GM19023 (cell line): Measurements from ENCODE around the gene SLC34A3.
A peak's percentile ranks its signal among the peaks of the same experiment; 100 is the strongest.

Source experiments
- ATAC-seq: cut with Tn5 transposase; IDR thresholded peaks from one replicate; pipeline ENCODE4 v1.9.1; 2021; ENCODE audit warnings: mild to moderate bottlenecking, moderate library complexity; ENCODE audit not compliant: unreplicated experiment

The SLC34A3 gene

DNA sequence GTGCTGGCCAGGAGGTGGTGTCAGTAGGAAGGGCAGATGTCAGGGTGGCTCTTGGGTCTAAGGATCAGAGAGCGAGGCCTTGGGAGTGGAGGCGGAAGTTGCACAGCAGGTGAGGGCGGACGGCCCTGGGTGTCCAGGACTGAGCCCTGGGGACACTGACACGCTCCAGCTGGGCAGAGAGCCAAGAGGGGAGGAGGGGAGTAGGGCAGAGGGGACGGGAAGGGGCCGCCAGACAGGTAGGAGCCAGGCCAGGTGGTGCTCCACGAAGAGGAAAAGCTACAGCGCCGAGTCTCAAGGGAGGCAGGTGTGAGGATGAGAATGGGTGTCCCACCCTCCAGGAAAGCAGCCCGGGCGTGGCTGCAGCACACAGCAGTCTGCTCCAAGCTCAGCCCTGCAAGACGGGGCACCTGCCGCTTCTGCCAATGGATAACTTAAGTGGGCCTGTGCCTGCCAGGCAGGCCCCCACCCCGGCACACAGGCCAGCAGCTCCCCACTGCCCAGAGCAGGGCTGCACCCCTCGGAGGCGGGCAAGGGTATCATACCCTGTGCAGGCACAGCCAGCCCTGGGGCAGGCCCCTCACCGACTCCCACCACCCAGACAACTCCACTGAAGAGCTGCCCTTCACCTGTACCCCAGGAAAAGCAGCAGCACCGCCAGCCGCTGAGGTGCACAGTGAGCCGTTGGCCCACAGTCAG, 35.0 kb upstream of the SLC34A3 start:
- ATAC-seq = no peak

DNA sequence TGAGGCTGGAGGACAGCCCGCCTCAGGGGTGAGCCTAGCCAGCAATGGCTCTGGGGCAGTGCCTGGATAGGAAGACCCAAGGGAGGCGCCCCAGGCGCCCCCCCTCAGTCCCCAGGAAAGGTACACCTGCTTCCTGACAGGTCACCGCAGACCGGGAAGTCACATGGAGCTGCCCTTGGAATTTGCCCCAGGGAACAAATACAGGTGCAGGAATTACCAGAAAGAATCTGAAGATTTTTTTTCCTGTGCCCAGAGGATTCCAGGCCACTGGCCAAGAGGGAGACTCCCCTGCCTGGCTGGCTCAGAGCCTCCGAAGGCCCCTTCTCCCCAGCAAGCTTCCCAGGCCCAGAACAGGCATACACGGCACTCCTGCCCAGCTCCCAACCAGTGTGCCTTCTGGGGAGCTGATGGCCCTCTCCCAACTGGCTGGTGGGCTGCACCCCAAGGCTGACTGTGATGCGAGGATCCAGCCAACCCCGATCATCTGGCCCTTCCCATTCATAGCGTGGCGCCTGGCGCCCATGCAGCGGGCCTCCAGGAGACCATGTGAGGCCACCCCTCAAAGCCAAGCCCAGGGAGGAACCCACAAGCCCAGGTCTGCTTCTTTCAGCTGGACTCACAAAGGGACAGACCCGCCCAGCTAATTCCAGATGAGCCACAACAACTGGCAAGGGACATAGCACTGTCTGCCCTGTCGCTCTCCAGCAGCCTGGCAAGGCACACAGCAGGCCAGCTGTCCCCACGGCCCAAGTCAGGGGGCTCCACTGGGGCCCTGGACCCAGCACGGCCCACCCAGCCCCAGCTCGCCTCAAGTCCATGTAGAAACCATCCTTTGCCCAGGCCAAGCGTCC, 32.4 kb upstream of the SLC34A3 start:
- no peak for ATAC-seq

DNA sequence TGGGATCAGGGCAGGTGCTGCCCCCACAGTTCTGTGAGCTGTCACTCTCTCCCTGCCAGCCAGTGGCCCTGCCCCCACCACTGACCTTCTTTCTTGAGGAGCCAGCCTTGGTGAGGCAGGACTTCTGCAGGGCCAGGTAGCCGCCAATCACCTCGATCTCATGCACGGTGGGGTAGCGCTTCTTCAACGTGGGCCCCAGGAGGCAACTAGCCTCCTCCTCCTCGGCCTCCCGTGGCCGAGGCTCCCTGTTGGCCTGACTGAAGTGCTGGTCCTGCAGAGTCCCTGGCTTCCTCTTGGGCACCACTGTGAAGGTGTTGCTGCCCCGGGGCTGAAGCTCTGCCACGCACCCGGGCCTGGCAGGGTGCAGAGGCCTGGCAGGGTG, 31.8 kb upstream of the SLC34A3 start:
- no peak for ATAC-seq

DNA sequence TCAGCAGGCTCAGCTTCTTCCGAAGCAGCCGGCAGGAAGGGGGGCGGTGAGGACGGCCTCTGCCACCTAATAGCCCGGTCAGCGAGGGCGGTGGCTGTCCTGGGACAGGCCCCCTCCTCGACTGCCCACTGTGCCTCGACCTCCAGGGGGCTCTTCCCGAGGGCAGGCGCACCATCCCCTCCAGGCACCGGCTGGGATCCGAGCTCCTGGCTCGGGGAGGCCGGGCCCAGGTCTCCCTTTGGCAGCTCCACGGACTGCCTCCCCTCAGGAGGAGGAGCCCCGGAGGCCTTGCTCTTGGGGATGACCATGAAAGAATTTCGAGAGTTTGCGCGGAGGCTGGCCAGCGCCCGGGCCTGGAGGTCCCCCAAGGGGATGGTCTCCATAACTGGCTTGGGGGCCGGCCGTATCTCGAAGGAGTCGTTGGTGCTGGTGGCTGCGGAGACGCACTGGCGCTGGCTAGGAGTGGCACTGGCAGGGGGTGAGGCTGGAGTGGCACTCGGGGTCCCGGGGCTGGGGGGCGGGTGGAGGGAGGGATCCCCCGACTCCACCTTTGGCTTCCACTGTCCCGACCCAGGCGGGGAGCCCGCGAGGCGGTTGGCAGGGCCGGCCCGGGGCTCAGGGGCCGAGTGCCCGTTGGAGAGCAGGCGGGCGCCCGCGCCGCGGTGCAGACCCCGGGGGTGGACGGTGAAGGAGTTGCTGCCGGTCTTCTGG, 31.1 kb upstream of the SLC34A3 start:
- no peak for ATAC-seq

DNA sequence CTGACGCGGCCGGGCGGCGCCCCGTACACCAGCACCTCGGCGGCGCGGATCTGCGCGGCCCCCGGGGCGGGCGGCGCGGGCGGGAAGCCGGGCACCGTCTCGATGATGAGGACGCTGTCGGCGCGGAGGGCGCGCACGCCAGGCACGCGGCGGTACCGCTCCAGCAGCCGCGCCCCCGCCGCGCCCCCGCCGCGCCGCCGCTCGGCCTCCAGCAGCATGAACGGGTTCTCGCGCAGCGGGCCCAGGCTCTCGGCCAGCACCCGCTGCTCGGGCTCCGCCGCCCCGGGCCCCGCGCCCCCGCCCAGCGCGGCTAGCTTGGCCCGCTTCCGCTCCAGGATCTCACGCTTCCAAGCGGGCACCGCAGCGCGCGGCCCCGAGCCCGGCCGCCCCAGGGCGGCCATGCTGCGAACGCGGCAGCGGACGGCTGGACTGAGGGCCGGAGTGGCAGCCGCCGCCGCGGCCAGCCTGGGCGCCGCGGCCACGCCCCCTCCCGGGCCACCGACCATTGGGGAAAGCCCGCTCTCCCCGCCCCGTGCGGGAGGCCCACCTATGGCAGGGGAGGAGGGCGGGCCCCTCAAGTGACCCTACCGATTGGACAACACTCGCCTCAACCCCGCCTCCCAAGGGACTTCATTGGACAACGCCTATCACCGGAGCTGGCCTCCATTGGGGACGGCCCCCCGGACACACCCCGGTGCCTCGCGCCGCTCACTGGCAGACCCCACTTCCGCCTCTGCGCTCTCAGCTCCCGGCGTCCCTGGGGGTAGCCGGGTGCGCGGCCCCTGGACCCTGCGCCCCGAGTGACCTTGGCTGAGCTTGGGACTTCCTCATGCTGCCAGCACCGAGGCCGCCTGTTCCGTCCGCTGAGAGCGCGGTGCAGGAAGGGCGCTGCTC, 30.1 kb upstream of the SLC34A3 start, which contains the start of gene TPRN:
Gene TPRN, minus strand, starts transcription at position 431 of the 894 bp plus-strand sequence. Its CDS starts 30 bp downstream, at position 401.
- ATAC-seq = peak; percentile 87

DNA sequence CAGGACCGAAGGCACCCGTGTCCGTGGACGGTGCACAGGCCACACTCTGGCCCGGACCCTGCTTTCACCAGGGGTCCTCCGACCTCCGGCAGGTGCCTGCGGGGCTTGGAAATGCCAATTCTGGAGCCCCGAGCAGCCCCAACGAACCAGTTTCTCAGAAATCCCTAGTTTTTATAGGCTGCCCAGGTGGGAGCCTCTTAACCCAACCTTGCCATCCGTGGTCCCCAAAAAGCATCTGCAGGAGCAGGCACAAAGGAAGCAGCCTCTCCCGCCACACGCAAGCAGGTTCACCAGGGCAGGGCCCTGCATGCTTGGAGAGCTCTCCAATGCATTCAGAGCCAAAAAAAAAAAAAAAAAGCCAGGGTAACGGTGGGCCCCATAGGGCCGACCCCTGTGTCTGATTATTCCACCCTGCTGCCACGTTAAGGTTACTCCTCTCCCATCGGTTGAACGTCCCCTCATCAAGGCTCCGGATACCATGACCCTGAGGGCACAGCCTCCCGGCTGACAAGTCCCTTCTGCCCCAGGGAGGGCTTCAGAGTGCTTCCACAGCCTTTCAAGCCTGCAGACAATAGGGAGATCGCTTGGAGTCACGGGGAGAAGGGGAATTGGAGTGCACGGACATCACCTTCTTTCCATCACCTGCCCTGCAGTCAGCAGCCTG, 29.4 kb upstream of the SLC34A3 start:
- no peak for ATAC-seq

DNA sequence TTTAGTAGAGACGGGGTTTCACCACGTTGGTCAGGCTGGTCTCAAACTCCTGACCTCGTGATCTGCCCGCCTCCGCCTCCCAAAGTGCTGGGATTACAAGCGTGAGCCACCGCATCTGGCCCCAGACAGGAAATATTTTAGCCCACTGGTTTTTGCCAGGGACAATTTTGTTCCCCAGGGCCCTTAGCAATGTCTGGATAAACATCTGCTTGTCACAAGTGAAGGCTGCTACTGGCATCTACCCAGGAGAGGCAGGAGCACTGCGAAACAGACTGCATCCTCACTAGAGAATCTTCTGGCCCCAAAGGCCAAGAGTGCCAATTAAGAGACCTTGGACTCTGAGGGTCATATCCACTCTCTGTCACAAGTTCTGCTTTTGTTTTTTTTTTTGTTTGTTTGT, 27.7 kb upstream of the SLC34A3 start:
- no peak for ATAC-seq

DNA sequence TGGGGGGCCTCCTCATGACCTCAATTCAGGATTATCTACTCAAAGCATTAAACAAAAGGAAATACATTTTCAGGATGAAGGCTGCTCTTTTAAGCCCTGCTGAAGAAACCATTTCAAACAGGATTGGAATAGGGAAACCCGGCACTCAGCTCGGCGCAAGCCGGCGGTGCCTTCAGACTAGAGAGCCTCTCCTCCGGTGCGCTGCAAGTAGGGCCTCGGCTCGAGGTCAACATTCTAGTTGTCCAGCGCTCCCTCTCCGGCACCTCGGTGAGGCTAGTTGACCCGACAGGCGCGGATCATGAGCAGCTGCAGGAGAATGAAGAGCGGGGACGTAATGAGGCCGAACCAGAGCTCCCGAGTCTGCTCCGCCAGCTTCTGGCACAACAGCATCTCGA, 26.0 kb upstream of the SLC34A3 start:
- ATAC-seq = no peak

DNA sequence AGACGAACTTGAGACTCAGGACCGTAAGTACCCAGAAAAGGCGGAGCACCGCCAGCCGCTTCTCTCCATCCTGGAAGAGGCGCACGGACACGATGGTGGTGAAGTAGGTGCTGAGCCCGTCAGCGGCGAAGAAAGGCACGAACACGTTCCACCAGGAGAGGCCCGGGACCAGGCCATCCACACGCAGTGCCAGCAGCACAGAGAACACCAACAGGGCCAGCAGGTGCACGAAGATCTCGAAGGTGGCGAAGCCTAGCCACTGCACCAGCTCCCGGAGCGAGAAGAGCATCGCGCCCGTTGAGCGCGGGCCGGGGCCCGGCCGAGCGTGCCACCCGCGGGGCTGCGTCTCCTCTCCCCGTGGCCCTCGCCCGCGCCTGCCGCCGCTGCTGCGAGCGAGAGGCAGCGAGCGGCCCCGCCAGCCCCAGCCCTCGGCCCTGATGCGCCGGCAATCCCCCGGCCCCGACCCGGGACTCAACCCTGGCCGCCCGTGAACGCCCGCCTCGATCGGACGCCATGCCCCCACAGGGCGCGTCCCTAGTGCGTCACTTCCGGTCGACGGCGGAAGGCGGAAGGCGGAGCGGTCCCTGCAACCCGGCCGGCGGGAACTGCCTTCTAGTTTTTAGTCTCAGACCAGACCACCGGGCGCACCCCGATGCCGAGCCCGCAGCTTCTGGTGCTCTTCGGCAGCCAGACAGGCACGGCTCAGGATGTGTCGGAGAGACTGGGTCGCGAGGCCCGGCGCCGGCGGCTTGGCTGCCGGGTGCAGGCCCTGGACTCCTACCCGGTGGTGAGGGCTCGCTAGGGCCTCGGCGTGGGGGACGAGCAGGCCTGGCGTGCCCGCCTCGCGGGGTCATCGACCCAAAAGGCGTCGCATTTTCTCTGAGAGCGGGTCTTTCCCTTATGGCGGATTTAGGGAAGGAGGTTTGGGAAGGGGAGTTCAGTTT, 25.3 kb upstream of the SLC34A3 start, which contains the start of the genes NDOR1 and TMEM203:
Gene NDOR1, plus strand, starts transcription at position 575 of the 944 bp plus-strand sequence. Its CDS starts 78 bp downstream, at position 653.
Gene TMEM203, minus strand, starts transcription at position 523 of the 944 bp plus-strand sequence. Its CDS starts 234 bp downstream, at position 289.
- peak; percentile 44 for ATAC-seq

DNA sequence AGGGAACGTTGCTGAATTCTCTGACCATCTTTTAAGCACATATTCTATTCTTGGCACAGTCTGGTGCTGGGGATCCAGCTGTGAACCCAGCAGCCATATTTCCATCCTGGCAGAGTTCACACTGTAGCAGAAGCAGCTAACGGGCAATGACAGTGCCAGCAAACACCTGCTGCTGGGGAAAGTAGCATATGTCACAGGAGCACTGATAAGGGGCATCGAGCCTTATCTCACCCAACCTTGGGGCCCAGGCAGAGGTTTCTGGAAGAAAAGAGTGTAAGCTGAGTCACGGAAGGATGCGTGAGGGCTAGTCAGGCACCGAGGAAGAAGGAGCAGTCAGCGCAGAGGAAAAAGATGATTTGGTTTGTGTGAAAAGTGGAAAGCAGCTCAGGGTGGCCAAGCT, 24.1 kb upstream of the SLC34A3 start:
- ATAC-seq = no peak

DNA sequence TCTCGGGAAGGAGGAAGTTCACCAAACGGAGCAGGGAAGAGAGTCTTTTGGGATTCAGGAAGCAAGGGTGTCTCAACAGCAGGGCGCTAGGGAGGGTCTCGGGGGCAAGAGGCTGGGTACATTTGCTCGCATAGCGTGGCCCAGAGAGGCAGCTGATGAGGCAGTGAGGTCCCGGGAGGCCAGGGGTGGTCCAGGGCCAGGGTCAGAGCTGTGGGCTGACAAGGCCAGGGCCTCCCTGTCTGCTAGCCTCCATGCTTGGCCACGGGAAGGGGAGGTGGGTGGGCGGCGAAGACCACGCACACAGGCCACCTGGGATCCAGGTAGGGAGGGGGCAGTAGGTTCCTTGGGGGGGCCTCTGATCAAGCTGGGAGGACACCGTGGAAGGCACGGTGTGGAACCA, 19.2 kb upstream of the SLC34A3 start:
- no peak for ATAC-seq

DNA sequence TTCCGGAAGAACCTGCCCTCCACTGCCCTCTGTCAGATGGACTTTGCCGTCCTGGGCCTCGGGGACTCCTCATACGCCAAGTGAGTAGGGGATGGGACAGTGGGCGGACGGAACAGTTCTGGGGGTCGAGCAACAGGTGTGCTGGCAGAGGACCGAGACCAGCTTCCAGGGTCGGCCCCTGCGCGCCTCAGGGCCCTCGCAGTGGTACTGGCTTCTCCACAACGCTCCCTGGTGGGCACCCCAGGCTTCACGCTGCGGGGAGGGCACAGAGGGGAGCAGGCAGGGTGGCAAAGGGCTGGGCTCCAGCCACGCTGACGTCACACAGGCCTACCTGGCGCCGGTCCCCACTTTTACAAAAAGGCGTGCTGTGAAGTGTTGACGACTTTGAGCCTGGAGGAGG, 18.2 kb upstream of the SLC34A3 start:
- no peak for ATAC-seq

DNA sequence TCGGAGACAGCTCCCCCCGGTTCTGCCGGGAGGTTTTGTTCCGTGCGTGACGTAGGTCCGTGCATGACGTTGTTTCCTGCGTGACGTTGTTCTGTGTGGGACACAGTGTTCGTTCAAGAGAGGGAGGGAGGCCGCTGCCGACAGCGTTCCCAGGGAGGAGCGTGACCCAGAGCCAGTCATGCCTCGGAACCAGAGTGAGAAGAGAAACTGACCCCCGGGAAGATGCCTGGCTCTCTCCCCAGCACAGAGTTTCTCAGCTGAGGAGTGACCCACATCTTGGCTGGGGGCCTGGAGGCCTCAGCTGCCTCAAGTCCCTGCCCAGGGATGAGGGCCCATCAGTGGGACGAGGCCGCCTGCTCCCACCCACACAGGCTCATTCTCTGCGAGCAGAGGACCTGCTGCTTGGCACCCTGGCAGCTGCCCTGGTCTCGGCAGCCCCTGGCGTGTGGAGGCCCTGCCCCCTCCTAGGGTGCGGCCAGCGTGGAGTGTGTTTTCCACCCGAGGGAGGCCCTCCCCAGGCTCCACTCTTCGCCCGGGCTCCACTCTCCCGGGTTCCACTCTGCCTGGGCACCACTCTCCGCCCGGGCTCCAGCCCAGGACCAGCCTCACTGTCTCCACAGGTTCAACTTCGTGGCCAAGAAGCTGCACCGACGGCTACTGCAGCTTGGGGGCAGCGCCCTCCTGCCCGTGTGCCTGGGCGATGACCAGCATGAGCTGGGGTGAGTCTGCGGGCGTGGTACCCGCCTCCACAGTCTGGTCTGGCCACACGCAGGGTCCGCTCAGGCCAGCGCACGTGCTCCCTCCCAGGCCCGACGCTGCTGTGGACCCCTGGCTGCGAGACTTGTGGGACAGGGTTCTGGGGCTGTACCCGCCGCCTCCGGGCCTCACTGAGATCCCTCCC, 17.3 kb upstream of the SLC34A3 start:
- no peak for ATAC-seq

DNA sequence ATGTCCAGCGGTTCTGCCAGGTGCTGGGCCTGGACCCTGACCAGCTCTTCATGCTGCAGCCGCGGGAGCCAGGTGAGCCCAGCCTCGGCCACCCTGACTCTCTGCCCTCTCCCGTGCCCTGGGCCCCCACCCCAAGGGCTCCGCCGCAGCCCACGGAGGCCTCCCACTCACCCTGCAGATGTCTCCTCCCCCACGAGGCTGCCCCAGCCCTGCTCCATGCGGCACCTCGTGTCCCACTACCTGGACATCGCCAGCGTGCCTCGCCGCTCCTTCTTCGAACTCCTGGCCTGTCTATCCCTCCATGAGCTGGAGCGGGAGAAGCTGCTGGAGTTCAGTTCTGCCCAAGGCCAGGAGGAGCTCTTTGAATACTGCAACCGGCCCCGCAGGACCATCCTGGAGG, 16.1 kb upstream of the SLC34A3 start:
- no peak for ATAC-seq

DNA sequence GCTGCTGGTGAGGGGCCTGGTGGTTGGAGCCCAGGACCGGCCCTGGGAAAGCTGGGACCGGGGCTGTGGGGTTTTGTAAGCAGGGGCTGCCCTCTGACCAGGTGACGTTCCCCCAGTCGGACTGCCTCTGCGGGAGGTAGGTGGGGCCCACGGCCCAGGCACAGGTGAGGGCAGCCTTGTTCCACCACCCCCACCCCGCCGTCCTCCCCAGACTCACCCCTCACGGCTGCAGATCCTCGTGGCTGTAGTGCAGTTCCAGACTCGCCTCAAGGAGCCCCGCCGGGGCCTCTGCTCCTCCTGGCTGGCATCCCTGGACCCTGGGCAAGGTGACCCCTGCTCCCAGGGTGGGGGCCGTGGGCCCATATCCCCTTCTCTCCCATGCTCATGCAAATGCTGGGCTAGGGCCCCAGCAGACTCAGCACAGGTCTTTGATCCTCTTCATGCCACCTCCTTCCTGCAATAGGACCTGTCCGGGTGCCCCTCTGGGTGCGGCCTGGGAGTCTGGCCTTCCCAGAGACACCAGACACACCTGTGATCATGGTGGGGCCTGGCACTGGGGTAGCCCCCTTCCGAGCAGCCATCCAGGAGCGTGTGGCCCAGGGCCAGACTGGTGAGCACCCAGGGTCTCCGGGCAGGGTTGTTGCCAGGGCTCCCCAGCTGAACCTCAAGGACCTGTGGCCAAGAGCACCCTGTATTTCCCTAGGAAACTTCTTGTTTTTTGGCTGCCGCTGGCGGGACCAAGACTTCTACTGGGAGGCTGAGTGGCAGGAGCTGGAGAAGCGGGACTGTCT, 15.3 kb upstream of the SLC34A3 start:
- no peak for ATAC-seq

DNA sequence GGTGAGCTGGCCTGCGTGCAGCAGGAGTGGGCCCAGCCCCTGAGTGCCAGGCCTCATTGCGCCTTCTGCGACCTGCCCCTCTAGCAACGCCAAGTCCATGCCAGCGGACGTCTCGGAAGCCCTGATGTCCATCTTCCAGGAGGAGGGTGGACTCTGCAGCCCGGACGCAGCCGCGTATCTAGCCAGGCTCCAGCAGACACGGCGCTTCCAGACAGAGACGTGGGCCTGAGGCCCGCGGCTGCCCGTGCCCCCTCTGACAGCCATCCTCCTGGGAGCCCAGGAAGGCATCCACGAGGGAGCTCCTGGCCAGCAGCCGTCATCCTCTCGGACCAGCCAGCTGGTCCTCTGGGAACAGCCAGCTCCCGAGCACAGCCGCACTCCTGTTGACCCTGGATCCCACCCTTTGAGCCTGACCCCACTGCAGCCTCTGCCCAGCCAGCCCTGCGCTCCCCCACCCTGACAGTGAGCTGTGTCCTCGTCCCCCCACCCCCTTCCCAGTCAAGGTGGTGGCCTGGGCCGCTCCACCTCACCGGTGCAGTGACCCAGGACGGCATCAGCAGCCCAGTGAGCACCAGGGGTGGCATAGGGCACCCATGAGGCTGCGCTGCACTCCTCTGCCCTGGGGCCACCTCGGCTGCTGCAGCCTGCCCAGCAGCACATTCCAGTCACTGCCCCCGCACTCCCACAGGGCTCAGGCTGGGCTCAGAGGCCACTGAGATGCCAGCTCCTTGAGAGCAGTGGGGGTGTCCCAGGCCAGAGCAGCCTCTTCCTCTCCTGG, 14.3 kb upstream of the SLC34A3 start:
- no peak for ATAC-seq
